ENCODE results near the gene MEX3B. TPM values are rescaled to one million over a fixed set of nuclear protein-coding genes. Genes with fewer than 3 reads are reported as not detected.

The MEX3B gene
- total and polyA plus RNA-seq, 2 donors (not counting 1 experiment from before 2014, with no cell fraction given) = 2.6 to 8.1 TPM

- no peak for DNase-seq (ENCODE audit: low read depth in 2 of 2)
- TF ChIP-seq CTCF (conservative IDR thresholded peaks at IDR 0.05 in 1 of 2, IDR thresholded peaks at IDR 0.05 in 1 of 2; ENCODE audit: low read depth in 1 of 2, low read length in 2 of 2) = no peak
- no peak for TF ChIP-seq EZH2 (IDR thresholded peaks at IDR 0.05; ENCODE audit: low read length, missing control alignments)
- no peaks in the 10 kb centered on the region for H3K9me3 ChIP-seq (ENCODE audit: control insufficient read depth, insufficient read depth, low read depth, low read length)
These were observed 6.9 kb upstream of the MEX3B start for GRCh38 chr15:82052751-82053150.

GRCh38 chr15:82051664-82052063 lies 5.8 kb upstream of the MEX3B start:
- H2AFZ ChIP-seq (ENCODE audit: low read length) = no peak overlapping the region
- TF ChIP-seq CTCF (conservative IDR thresholded peaks at IDR 0.05 in 1 of 2, IDR thresholded peaks at IDR 0.05 in 1 of 2; ENCODE audit: low read depth in 1 of 2, low read length in 2 of 2) (no peak), EZH2 (IDR thresholded peaks at IDR 0.05; ENCODE audit: low read length, missing control alignments) (no peak)
- peaks cover 8% of the 10 kb centered on the region for H3K27me3 ChIP-seq (ENCODE audit: control insufficient read depth, insufficient read depth, low read length)
- no peak overlapping the region for H3K4me2 ChIP-seq (ENCODE audit: extremely low read depth, insufficient read depth, low read length)
- peak; percentile 51 to 59 for DNase-seq (ENCODE audit: low read depth in 2 of 2)
- H3K4me3 ChIP-seq (replicated peaks in 1 of 4; ENCODE audit: control extremely low read depth in 1 of 4, insufficient read depth in 1 of 4, low read depth in 3 of 4, low read length in 4 of 4) = no peak overlapping the region
- no peaks in the 10 kb centered on the region for H4K20me1 ChIP-seq (ENCODE audit: control insufficient read depth, extremely low read depth, insufficient read depth, low read length)
- no peaks in the 10 kb centered on the region for H3K4me1 ChIP-seq (ENCODE audit: control insufficient read depth, extremely low read depth, insufficient read depth, low read length)
- no peak overlapping the region for H3K27ac ChIP-seq (ENCODE audit: insufficient read depth, low read length)
- H3K9me3 ChIP-seq (ENCODE audit: control insufficient read depth, insufficient read depth, low read depth, low read length) = no peaks in the 10 kb centered on the region
- no peak overlapping the region for H3K9ac ChIP-seq (ENCODE audit: insufficient read depth, low read length)
- no peaks in the 10 kb centered on the region for H3K36me3 ChIP-seq (ENCODE audit: control insufficient read depth, insufficient read depth, low read length)
- no peaks in the 10 kb centered on the region for H3K79me2 ChIP-seq (ENCODE audit: control insufficient read depth, insufficient read depth, low read length)

More at GRCh38 chr15:82052751-82053150, 6.9 kb upstream of the MEX3B start:
- Histone ChIP-seq H2AFZ (ENCODE audit: low read length) (no peak overlapping the region), H3K9ac (ENCODE audit: insufficient read depth, low read length) (no peak overlapping the region), H3K4me1 (ENCODE audit: control insufficient read depth, extremely low read depth, insufficient read depth, low read length) (no peaks in the 10 kb centered on the region), H3K27ac (ENCODE audit: insufficient read depth, low read length) (no peak overlapping the region), H3K79me2 (ENCODE audit: control insufficient read depth, insufficient read depth, low read length) (no peaks in the 10 kb centered on the region), H3K4me2 (ENCODE audit: extremely low read depth, insufficient read depth, low read length) (no peak overlapping the region), H4K20me1 (ENCODE audit: control insufficient read depth, extremely low read depth, insufficient read depth, low read length) (no peaks in the 10 kb centered on the region), H3K36me3 (ENCODE audit: control insufficient read depth, insufficient read depth, low read length) (no peaks in the 10 kb centered on the region), H3K27me3 (ENCODE audit: control insufficient read depth, insufficient read depth, low read length) (peaks cover 14% of the 10 kb centered on the region), H3K4me3 (replicated peaks in 1 of 4; ENCODE audit: control extremely low read depth in 1 of 4, insufficient read depth in 1 of 4, low read depth in 3 of 4, low read length in 4 of 4) (no peak overlapping the region)

- H3K9ac ChIP-seq (ENCODE audit: insufficient read depth, low read length) = no peak overlapping the region
- H4K20me1 ChIP-seq (ENCODE audit: control insufficient read depth, extremely low read depth, insufficient read depth, low read length) = no peaks in the 10 kb centered on the region
- TF ChIP-seq CTCF (conservative IDR thresholded peaks at IDR 0.05 in 1 of 2, IDR thresholded peaks at IDR 0.05 in 1 of 2; ENCODE audit: low read depth in 1 of 2, low read length in 2 of 2) = no peak
- no peak for TF ChIP-seq EZH2 (IDR thresholded peaks at IDR 0.05; ENCODE audit: low read length, missing control alignments)
- no peak overlapping the region for H2AFZ ChIP-seq (ENCODE audit: low read length)
- peaks cover 6% of the 10 kb centered on the region for H3K27me3 ChIP-seq (ENCODE audit: control insufficient read depth, insufficient read depth, low read length)
- no peak overlapping the region for H3K4me2 ChIP-seq (ENCODE audit: extremely low read depth, insufficient read depth, low read length)
- DNase-seq (ENCODE audit: low read depth in 2 of 2) = no peak
- no peaks in the 10 kb centered on the region for H3K36me3 ChIP-seq (ENCODE audit: control insufficient read depth, insufficient read depth, low read length)
- H3K4me3 ChIP-seq (replicated peaks in 1 of 4; ENCODE audit: control extremely low read depth in 1 of 4, insufficient read depth in 1 of 4, low read depth in 3 of 4, low read length in 4 of 4) = no peak overlapping the region
- peaks cover 4% of the 10 kb centered on the region for H3K79me2 ChIP-seq (ENCODE audit: control insufficient read depth, insufficient read depth, low read length)
- no peak overlapping the region for H3K27ac ChIP-seq (ENCODE audit: insufficient read depth, low read length)
- H3K4me1 ChIP-seq (ENCODE audit: control insufficient read depth, extremely low read depth, insufficient read depth, low read length) = no peaks in the 10 kb centered on the region
- no peaks in the 10 kb centered on the region for H3K9me3 ChIP-seq (ENCODE audit: control insufficient read depth, insufficient read depth, low read depth, low read length)
These were observed 3.0 kb upstream of the MEX3B start for GRCh38 chr15:82048811-82049210.
